ENCODE measurements around the gene KREMEN2.

GRCh38 chr16:2987833-2988232 is 23.8 kb downstream of the KREMEN2 start:
- TF ChIP-seq RAD21 (IDR thresholded peaks at IDR 0.05) = no peak
- no peak for TF ChIP-seq MAX (IDR thresholded peaks at IDR 0.05)
